ENCODE results near the gene MRPL53.
"Not testable (repeated sequence)": the region's sequence is repeated elsewhere in the genome, so short reads cannot be mapped to it uniquely, and the experiment has no call there.

Gene MRPL53

GRCh38 chr2:74482801-74483674, 10.6 kb upstream of the MRPL53 start, which contains the start of the genes CCDC142 and TTC31:
Gene CCDC142, minus strand, starts transcription at chr2:74482998. Its CDS starts 161 bp downstream, at chr2:74482837.
Gene TTC31, plus strand, starts transcription at chr2:74483081. Its CDS starts 15 bp downstream, at chr2:74483096.
- DNase-seq (ENCODE audit: low read depth) = peak; percentile 90

- DNase-seq (ENCODE audit: low read depth) = peak; percentile 23
These were observed 9.7 kb upstream of the MRPL53 start for GRCh38 chr2:74481961-74482800.

GRCh38 chr2:74481431-74481830, 9.0 kb upstream of the MRPL53 start:
- DNase-seq (ENCODE audit: low read depth) = no peak

GRCh38 chr2:74474899-74475298, 2.4 kb upstream of the MRPL53 start:
- no peak for DNase-seq (ENCODE audit: low read depth)

- DNase-seq (ENCODE audit: low read depth) = no peak
These were observed 2.0 kb upstream of the MRPL53 start for GRCh38 chr2:74474481-74474880.

GRCh38 chr2:74472945-74473258, 422 bp upstream of the MRPL53 start:
- no peak for DNase-seq (ENCODE audit: low read depth)

- DNase-seq (ENCODE audit: low read depth) = no peak
These were observed 981 bp downstream of the MRPL53 start for GRCh38 chr2:74471332-74472065.

GRCh38 chr2:74470742-74471141, 1.7 kb downstream of the MRPL53 start:
- DNase-seq (ENCODE audit: low read depth) = not testable (repeated sequence)

GRCh38 chr2:74464406-74464805, 8.1 kb downstream of the MRPL53 start:
- DNase-seq (ENCODE audit: low read depth) = no peak

GRCh38 chr2:74462786-74463105, 9.7 kb downstream of the MRPL53 start:
- no peak for DNase-seq (ENCODE audit: low read depth)

- DNase-seq (ENCODE audit: low read depth) = no peak
These were observed 10.3 kb downstream of the MRPL53 start for GRCh38 chr2:74462054-74462785.

GRCh38 chr2:74461187-74462053, 11.1 kb downstream of the MRPL53 start:
- no peak for DNase-seq (ENCODE audit: low read depth)

GRCh38 chr2:74460187-74460586, 12.3 kb downstream of the MRPL53 start:
- not testable (repeated sequence) for DNase-seq (ENCODE audit: low read depth)

GRCh38 chr2:74459503-74460118, 12.9 kb downstream of the MRPL53 start:
- DNase-seq (ENCODE audit: low read depth) = not testable (repeated sequence)

GRCh38 chr2:74458938-74459363, 13.5 kb downstream of the MRPL53 start:
- no peak for DNase-seq (ENCODE audit: low read depth)

GRCh38 chr2:74458132-74458937, 14.1 kb downstream of the MRPL53 start, which contains the start of gene WBP1:
Gene WBP1, plus strand, starts transcription at chr2:74458438. Its CDS starts 165 bp downstream, at chr2:74458603.
- peak; percentile 99 for DNase-seq (ENCODE audit: low read depth)

- DNase-seq (ENCODE audit: low read depth) = peak; percentile 66
These were observed 14.8 kb downstream of the MRPL53 start for GRCh38 chr2:74457549-74458131.

GRCh38 chr2:74457129-74457548, 15.3 kb downstream of the MRPL53 start:
- DNase-seq (ENCODE audit: low read depth) = no peak
